Glomerular visceral epithelial cell (primary cell): ENCODE measurements around the gene KCTD8.

Experiments
- DNase-seq: peaks from one replicate; pipeline ENCODE4 v3.0.0-alpha.2; 2016; ENCODE audit errors: extremely low spot score

KCTD8 gene

DNA sequence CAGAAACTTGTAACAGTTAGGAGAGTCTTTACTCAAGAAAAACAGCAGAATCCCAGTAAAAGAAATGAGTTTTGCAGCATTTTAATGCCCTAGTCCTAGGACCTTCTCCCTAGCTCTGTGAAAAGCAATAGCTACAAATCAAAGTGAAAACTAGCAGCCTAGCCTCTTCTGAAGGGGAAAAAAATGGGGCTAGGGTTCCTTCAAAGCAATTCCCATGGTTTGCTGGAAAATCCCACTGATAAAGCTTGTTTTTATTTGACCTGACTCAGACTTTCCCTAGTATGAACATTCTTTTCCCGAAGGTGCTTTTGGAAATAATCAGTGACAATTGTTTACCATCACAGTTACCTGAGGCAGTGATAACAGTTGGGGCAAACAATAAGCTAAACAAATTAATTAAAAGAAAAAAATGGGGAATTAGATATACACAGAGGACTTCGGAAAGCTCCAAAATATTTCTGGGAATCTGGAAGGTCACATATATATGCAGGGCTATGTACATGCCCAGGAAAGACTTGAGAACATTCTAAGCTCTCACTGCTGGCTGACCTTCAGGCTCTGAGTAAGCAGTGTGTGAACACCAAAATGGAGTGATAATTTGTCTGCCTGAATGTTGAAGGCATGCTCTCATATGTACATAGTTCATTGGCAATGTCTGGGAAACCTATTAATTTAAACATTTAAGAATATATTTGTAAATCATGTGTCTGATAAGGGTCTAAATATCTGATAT lies 285.9 kb downstream of the KCTD8 start:
- no peak for DNase-seq

- no peak for DNase-seq
Observed at GRCh38 chr4:44161756-44162155, 286.9 kb downstream of the KCTD8 start.

DNA sequence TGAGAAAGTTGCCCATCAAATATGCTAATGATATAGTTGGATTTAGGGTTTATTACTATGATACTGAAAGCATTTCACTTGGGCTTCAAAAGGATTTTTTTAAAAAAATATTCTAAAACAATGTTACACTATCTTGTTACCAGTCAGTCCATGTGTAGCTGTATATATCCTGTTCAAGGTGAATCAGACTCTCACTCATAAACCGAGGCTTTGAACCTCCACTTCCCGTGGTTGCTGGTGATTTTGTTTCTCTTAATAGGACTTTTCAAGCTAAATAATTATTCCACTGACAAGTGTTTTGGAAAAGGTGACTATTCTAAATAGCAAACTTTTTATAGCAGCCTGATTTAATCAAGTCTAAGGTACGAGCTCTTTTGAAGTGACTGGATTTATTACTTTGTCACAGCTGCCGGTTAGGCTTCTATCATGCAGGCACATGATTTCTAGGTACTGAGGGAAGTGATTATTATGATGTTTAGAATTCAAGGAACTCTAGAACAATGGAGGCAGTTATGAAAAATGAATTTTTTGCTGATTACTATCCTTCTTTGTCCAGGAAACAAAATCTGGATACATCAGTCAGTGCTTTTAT lies 287.7 kb downstream of the KCTD8 start:
- no peak for DNase-seq

DNA sequence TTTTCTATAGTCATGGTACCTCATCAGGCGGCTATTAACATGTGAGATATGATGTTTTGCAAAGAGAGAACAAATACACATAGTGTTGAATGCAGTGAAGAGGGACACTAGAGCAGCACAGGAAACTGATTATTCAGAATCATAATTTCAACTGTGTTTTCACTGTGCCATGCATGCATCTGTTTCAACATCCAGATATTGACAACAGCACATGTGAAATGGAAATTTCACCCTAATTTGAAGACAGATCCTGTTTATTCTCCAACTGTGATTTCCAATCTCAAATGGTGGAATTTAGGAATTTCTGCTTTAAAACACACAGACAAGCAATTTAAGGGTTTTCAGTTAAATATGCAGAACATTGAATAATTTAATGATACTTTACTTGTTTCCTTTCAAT lies 288.6 kb downstream of the KCTD8 start:
- DNase-seq = no peak

DNA sequence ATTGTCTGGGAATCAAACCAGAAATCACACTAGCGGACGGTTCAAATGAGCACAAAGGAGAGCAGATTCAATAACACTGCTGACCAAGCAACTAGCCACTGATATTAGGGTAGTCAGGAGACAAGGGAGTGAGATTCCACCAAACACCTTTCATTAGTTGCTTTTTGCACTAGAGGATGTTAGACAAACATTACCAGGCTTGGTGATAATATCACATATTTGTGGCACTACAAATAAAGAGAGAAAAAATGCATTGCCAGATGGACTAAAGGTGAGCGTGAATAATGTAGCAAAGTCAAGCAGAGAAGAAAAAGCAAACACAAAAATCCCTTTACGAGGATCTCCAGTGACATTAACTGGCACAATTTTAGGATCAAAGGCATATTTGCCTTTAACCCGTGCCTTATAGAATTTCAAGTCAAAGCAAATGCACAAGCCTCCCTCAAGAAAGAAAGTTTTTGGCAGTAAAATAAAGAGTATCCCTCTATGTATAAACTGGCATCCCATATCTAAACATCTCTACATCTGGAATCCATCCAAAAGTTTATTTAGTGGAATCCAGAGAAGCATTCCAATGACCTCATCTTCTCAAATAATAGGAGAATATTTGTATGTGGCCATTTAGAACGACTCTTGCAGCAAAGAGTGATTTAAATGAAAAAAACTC lies 290.9 kb downstream of the KCTD8 start:
- no peak for DNase-seq

DNA sequence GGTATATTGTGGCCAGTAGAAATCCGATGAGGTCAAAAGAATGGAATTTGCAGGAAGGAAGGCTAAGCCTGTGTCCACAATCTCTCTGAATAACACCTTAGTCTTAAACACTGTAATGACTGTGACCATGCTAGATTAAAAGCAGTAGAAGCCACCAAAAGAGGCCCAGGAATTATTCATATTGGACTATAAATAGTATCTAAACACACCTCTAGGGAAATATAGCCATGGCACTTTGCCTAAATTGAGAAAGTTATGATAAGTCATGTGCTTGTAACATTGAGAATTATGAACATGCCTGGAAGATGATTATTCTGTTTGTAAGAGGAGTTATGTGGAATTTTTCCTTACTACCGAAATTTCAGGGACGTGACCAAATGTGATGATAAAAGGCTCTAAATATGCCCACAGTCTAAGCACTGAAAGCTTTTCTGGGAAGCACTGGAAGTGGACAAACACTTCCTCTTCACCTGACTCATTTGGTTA lies 298.5 kb downstream of the KCTD8 start:
- peak; percentile 13 for DNase-seq

DNA sequence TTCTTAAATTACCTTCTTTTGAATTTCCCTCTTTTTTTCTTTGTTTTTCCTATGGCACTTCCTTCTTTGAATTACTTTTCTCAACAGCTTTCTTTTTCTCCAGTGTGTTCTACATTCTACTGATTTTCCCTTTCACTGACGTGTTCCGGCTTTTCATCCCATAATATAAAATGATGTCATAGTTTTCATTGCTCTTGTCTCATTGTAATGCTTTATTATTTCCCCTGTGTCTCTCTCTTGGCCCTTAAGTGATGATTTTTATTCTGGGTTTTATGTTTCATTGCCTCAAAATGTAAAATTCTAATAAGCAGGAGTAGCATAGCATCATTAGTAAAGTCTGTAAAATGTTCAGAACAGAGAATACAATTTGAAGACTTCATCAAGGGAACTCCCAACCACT lies 299.3 kb downstream of the KCTD8 start:
- DNase-seq = no peak

DNA sequence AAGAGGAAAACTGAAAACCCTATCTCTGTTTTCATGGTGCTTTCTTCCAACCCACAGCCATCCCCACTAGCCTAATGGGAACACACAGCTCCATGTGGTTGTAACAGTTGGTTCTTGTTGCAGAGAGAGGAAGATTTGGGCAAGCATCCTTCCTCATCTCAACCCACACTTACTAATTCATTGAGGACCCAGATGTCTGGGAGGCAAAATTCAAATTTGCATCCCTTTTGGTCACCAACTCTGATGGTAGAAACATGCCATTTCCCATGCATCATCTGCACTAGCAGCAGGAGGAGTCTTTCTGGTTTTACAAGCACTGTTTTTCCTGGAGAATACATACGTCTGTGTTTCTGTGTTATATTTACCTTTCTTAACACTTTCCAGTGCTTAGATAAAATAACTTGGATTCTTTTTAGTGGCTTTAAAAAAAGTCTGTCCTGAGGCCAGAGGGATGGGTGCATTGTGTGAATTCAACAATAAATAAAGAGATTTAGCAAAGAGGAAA lies 301.0 kb downstream of the KCTD8 start:
- no peak for DNase-seq

GRCh38 chr4:44146516-44146915 lies 302.1 kb downstream of the KCTD8 start:
- DNase-seq = no peak

DNA sequence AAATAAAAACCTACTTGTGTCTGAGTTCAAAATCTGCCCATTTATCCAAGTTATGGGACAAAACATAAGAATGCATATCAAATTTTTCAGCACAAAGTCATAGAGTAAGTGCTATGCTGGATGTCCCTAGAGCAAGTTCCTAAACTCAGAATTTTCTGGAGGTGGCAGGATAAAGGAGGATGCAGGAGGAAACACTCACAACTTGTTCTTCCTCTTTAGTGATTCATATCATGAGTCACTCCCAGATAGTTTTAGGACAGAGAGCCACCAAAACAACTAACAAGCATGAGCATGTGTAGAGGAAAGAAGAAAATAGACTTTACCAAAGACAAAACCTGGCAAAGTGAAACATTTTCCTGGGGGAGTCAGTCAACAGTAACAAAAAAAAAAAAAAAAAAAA lies 302.7 kb downstream of the KCTD8 start:
- no peak for DNase-seq

DNA sequence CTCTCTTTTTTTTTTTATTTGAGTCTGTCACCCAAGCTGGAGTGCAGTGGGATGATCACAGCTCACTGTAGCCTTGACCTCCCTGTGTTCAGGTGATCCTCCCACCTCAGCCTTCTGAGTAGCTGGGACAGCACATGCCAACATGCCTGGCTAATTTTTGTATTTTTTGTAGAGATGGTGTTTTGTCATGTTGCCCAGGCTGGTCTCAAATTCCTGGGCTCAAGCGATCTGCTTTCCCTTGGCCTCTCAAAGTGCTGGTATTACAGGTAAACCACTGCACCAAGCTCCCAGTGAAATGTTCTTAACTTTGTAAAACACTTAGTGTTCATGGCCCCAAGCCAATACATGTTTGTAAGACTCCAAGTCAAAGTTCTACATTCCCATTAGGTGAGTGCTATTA lies 316.1 kb downstream of the KCTD8 start:
- no peak for DNase-seq
